GM19324 (cell line): ENCODE data around the gene CHCHD6.

Source experiments
- ATAC-seq: cut with Tn5 transposase; IDR thresholded peaks from one replicate; pipeline ENCODE4 v1.9.1; 2021; ENCODE audit warnings: mild to moderate bottlenecking, moderate library complexity; ENCODE audit not compliant: unreplicated experiment, low FRiP score

The CHCHD6 gene

GRCh38 chr3:126668450-126669401, 35.3 kb upstream of the CHCHD6 start:
- no peak for ATAC-seq

- no peak for ATAC-seq
Observed at GRCh38 chr3:126671521-126671920, 32.5 kb upstream of the CHCHD6 start.

- no peak for ATAC-seq
Observed at GRCh38 chr3:126672340-126672739, 31.7 kb upstream of the CHCHD6 start.

GRCh38 chr3:126672741-126673140, 31.3 kb upstream of the CHCHD6 start:
- no peak for ATAC-seq

GRCh38 chr3:126676919-126677705, 26.9 kb upstream of the CHCHD6 start:
- no peak for ATAC-seq

- ATAC-seq: no peak
Observed at GRCh38 chr3:126677862-126678503, 26.1 kb upstream of the CHCHD6 start.

GRCh38 chr3:126678693-126679317, 25.2 kb upstream of the CHCHD6 start:
- ATAC-seq: no peak

- peak; percentile 64 for ATAC-seq
Observed at GRCh38 chr3:126679318-126679751, 24.7 kb upstream of the CHCHD6 start.

GRCh38 chr3:126679831-126680666, 24.0 kb upstream of the CHCHD6 start:
- no peak for ATAC-seq

GRCh38 chr3:126680667-126681055, 23.4 kb upstream of the CHCHD6 start:
- ATAC-seq: no peak

- ATAC-seq: no peak
Observed at GRCh38 chr3:126682009-126682408, 22.0 kb upstream of the CHCHD6 start.

GRCh38 chr3:126683069-126683468, 21.0 kb upstream of the CHCHD6 start:
- ATAC-seq: no peak

- no peak for ATAC-seq
Observed at GRCh38 chr3:126684218-126684751, 19.8 kb upstream of the CHCHD6 start.

- ATAC-seq: no peak
Observed at GRCh38 chr3:126685021-126685420, 19.0 kb upstream of the CHCHD6 start.

- no peak for ATAC-seq
Observed at GRCh38 chr3:126685493-126685892, 18.5 kb upstream of the CHCHD6 start.

GRCh38 chr3:126691765-126692164, 12.3 kb upstream of the CHCHD6 start:
- ATAC-seq: no peak

GRCh38 chr3:126692858-126693257, 11.2 kb upstream of the CHCHD6 start:
- no peak for ATAC-seq

- no peak for ATAC-seq
Observed at GRCh38 chr3:126693921-126694320, 10.1 kb upstream of the CHCHD6 start.

- ATAC-seq: no peak
Observed at GRCh38 chr3:126696701-126697267, 7.3 kb upstream of the CHCHD6 start.
